HEK293 (cell line): ENCODE measurements around the gene TGOLN2.

ENCODE experiments used
- BCL11A ChIP-seq: fragments of 450-650 bp; formaldehyde crosslinking; IDR thresholded peaks from 2 replicates; pipeline ENCODE4 v1.5.1; 2016; ENCODE audit warnings: low read depth, missing biosample characterization, missing genetic modification characterization
- CTCF ChIP-seq: fragments of 450-650 bp; formaldehyde crosslinking; IDR thresholded peaks from 2 replicates; pipeline ENCODE4 v1.5.1; 2016; ENCODE audit warnings: missing biosample characterization, missing genetic modification characterization
- REST ChIP-seq: fragments of 450-650 bp; formaldehyde crosslinking; IDR thresholded peaks from 2 replicates; pipeline ENCODE4 v1.5.1; 2016; ENCODE audit warnings: missing biosample characterization, missing genetic modification characterization
- SALL2 ChIP-seq: fragments of 450-650 bp; formaldehyde crosslinking; IDR thresholded peaks from 2 replicates; pipeline ENCODE4 v1.5.0; 2017; ENCODE audit warnings: missing biosample characterization, mild to moderate bottlenecking, missing genetic modification characterization, borderline replicate concordance
- YY1 ChIP-seq: fragments of 450-650 bp; formaldehyde crosslinking; IDR thresholded peaks from 2 replicates; pipeline ENCODE4 v1.5.1; 2018; ENCODE audit warnings: missing biosample characterization, missing genetic modification characterization
- ZNF121 ChIP-seq: fragments of 450-650 bp; formaldehyde crosslinking; IDR thresholded peaks from 2 replicates; pipeline ENCODE4 v1.5.1; 2016; ENCODE audit warnings: missing biosample characterization, missing genetic modification characterization
- ZNF174 ChIP-seq: fragments of 450-650 bp; formaldehyde crosslinking; IDR thresholded peaks from 2 replicates; pipeline ENCODE4 v1.5.0; 2017; ENCODE audit warnings: missing biosample characterization, mild to moderate bottlenecking, missing genetic modification characterization
- ZNF266 ChIP-seq: fragments of 450-650 bp; formaldehyde crosslinking; IDR thresholded peaks from 2 replicates; pipeline ENCODE4 v1.5.1; 2016; ENCODE audit warnings: missing biosample characterization, missing genetic modification characterization, low read depth
- ZNF335 ChIP-seq: fragments of 450-650 bp; formaldehyde crosslinking; conservative IDR thresholded peaks from 2 replicates; pipeline ENCODE4 v1.5.1; 2016; ENCODE audit warnings: missing biosample characterization, missing genetic modification characterization
- ZNF449 ChIP-seq: fragments of 450-650 bp; formaldehyde crosslinking; IDR thresholded peaks from 2 replicates; pipeline ENCODE4 v1.5.1; 2017; ENCODE audit warnings: missing biosample characterization, mild to moderate bottlenecking, missing genetic modification characterization, moderate library complexity
- ZNF549 ChIP-seq: fragments of 450-650 bp; IDR thresholded peaks from 2 replicates; pipeline ENCODE4 v1.5.1; 2018; ENCODE audit warnings: missing biosample characterization, missing genetic modification characterization, mild to moderate bottlenecking, inconsistent platforms, moderate library complexity
- ZSCAN18 ChIP-seq: fragments of 450-650 bp; formaldehyde crosslinking; IDR thresholded peaks from 2 replicates; pipeline ENCODE4 v1.5.1; 2016; ENCODE audit warnings: missing biosample characterization, missing genetic modification characterization
- ZSCAN4 ChIP-seq: fragments of 450-650 bp; formaldehyde crosslinking; IDR thresholded peaks from 2 replicates; pipeline ENCODE4 v1.5.1; 2017; ENCODE audit warnings: missing biosample characterization, missing genetic modification characterization

- TF ChIP-seq CTCF (no peak), ZNF449 (tag by site-specific recombination) (no peak), ZNF121 (tag by site-specific recombination) (no peak), REST (tag by site-specific recombination) (no peak), ZNF174 (tag by site-specific recombination) (no peak), ZSCAN18 (no peak), BCL11A (tag by site-specific recombination) (no peak), SALL2 (tag by site-specific recombination) (no peak), ZNF335 (tag by site-specific recombination) (no peak), YY1 (tag by site-specific recombination) (no peak), ZSCAN4 (tag by site-specific recombination) (no peak), ZNF549 (tag by site-specific recombination) (no peak), ZNF266 (tag by site-specific recombination) (no peak)
Measured at GRCh38 chr2:85342156-85342555, 14.4 kb upstream of the TGOLN2 start.
